Stimulated activated naive CD4-positive, alpha-beta T cell treated with Interleukin-2 at 50 U/mL for 16 hours (primary cell): ENCODE measurements around the gene BCL2L2.

Source experiments
- DNase-seq: peaks from one replicate; lab custom pipeline; 2025; lab: John Stamatoyannopoulos, UW

BCL2L2 gene

GRCh38 chr14:23299986-23300686, 6.5 kb upstream of the BCL2L2 start:
- DNase-seq = no peak

- no peak for DNase-seq
Measured at GRCh38 chr14:23300687-23301223, 5.9 kb upstream of the BCL2L2 start.

- DNase-seq = peak; percentile 95
Measured at GRCh38 chr14:23301288-23301968, 5.2 kb upstream of the BCL2L2 start.

- no peak for DNase-seq
Measured at GRCh38 chr14:23301969-23302289, 4.7 kb upstream of the BCL2L2 start.

GRCh38 chr14:23302290-23303225, 4.1 kb upstream of the BCL2L2 start, which contains the start of gene PPP1R3E:
TSS of gene PPP1R3E (minus strand) at chr14:23302859. CDS start at chr14:23302576, 283 bp downstream.
- DNase-seq = peak; percentile 85

GRCh38 chr14:23307146-23307530, 505 bp downstream of the BCL2L2 start:
- DNase-seq = no peak

GRCh38 chr14:23307687-23308644, 1.3 kb downstream of the BCL2L2 start:
- DNase-seq = no peak

- DNase-seq = no peak
Measured at GRCh38 chr14:23308721-23309445, 2.2 kb downstream of the BCL2L2 start.

- no peak for DNase-seq
Measured at GRCh38 chr14:23310546-23310945, 3.9 kb downstream of the BCL2L2 start.

- no peak for DNase-seq
Measured at GRCh38 chr14:23316300-23316699, 9.7 kb downstream of the BCL2L2 start.

GRCh38 chr14:23319746-23320583, 13.3 kb downstream of the BCL2L2 start:
- DNase-seq = no peak

GRCh38 chr14:23320584-23321571, 14.2 kb downstream of the BCL2L2 start, which contains the start of gene PABPN1:
TSS of gene PABPN1 (plus strand) at chr14:23321457. CDS start at chr14:23321470, 13 bp downstream.
- peak; percentile 100 for DNase-seq

- DNase-seq = peak; percentile 70
Measured at GRCh38 chr14:23321572-23322547, 15.2 kb downstream of the BCL2L2 start.

GRCh38 chr14:23322568-23323517, 16.2 kb downstream of the BCL2L2 start:
- no peak for DNase-seq

GRCh38 chr14:23323838-23324454, 17.3 kb downstream of the BCL2L2 start:
- no peak for DNase-seq
